IMR-90 (cell line): ENCODE results near the gene GSTM3. TPM values are rescaled to one million over a fixed set of nuclear protein-coding genes. Genes with fewer than 3 reads are reported as not detected.

Experiments
- polyA plus RNA-seq, 3 experiments: library from polyadenylated mRNA; depleted of rRNA; stranded (reverse); fragments of >200 nt; gene quantifications; 2 replicates each; pipeline ENCODE4 v1.2.3, GENCODE V29; 2012; ENCODE audit warnings: low replicate concordance in 1 of 3
- total RNA-seq: library from RNA; depleted of rRNA; stranded (reverse); fragments of >200 nt; gene quantifications from 2 replicates; pipeline ENCODE4 v1.2.3, GENCODE V29; 2012; rRNA removed

Gene GSTM3
- total and polyA plus RNA-seq, 2 of the 4 experiments (the other 2 are of a cell fraction) = 102 to 131 TPM

Other genes starting within 250 kb of the GSTM3 start
- 3.6 and 5.7 TPM in 2 replicates for gene CYB561D1, start 246.9 kb downstream of the GSTM3 start, total RNA-seq
- gene CYB561D1, start 246.9 kb downstream of the GSTM3 start, polyA plus RNA-seq (2012; rRNA removed) = 5.6 and 8.1 TPM in 2 replicates
- 1.4 and 1.6 TPM in 2 replicates for gene AMIGO1, start 231.3 kb downstream of the GSTM3 start, total RNA-seq
- 1.5 TPM in 2 replicates for gene AMIGO1, start 231.3 kb downstream of the GSTM3 start, polyA plus RNA-seq (2012; rRNA removed)
- gene GPR61, start 201.2 kb downstream of the GSTM3 start, total RNA-seq = under 0.01 TPM in 1 of 2 replicates, not detected in the other
- gene GPR61, start 201.2 kb downstream of the GSTM3 start, polyA plus RNA-seq (2012; rRNA removed) = not detected in 2 replicates
- 14.9 and 25.0 TPM in 2 replicates for gene GNAI3, start 192.4 kb downstream of the GSTM3 start, total RNA-seq
- 4.8 and 5.9 TPM in 2 replicates for gene GNAI3, start 192.4 kb downstream of the GSTM3 start, polyA plus RNA-seq (2012; rRNA removed)
- 0.28 and 0.36 TPM in 2 replicates for gene GNAT2, start 121.4 kb downstream of the GSTM3 start, total RNA-seq
- 0.17 and 0.26 TPM in 2 replicates for gene GNAT2, start 121.4 kb downstream of the GSTM3 start, polyA plus RNA-seq (2012; rRNA removed)
- 50.3 and 61.5 TPM in 2 replicates for gene AMPD2, start 121.2 kb downstream of the GSTM3 start, total RNA-seq
- gene AMPD2, start 121.2 kb downstream of the GSTM3 start, polyA plus RNA-seq (2012; rRNA removed) = 103 and 116 TPM in 2 replicates
- 6.4 and 10.4 TPM in 2 replicates for gene GSTM4, start 84.9 kb downstream of the GSTM3 start, total RNA-seq
- 37.8 and 42.2 TPM in 2 replicates for gene GSTM4, start 84.9 kb downstream of the GSTM3 start, polyA plus RNA-seq (2012; rRNA removed)
- gene GSTM2, start 73.0 kb downstream of the GSTM3 start, total RNA-seq = 6.9 and 10.2 TPM in 2 replicates
- gene GSTM2, start 73.0 kb downstream of the GSTM3 start, polyA plus RNA-seq (2012; rRNA removed) = 85.5 and 93.9 TPM in 2 replicates
- gene GSTM1, start 53.2 kb downstream of the GSTM3 start, total RNA-seq = not detected in 2 replicates
- gene GSTM1, start 53.2 kb downstream of the GSTM3 start, polyA plus RNA-seq (2012; rRNA removed) = not detected in 2 replicates
- 0.28 and 0.36 TPM in 2 replicates for gene GSTM5, start 28.8 kb downstream of the GSTM3 start, total RNA-seq
- gene GSTM5, start 28.8 kb downstream of the GSTM3 start, polyA plus RNA-seq (2012; rRNA removed) = 1.2 TPM in 2 replicates
- gene EPS8L3, start 22.9 kb upstream of the GSTM3 start, total RNA-seq = not detected in 2 replicates
- gene EPS8L3, start 22.9 kb upstream of the GSTM3 start, polyA plus RNA-seq (2012; rRNA removed) = not detected in 2 replicates
- gene CSF1, start 169.8 kb upstream of the GSTM3 start, total RNA-seq = 9.4 and 14.3 TPM in 2 replicates
- 22.0 and 25.6 TPM in 2 replicates for gene CSF1, start 169.8 kb upstream of the GSTM3 start, polyA plus RNA-seq (2012; rRNA removed)
- gene AHCYL1, start 243.7 kb upstream of the GSTM3 start, total RNA-seq = 73.9 and 76.0 TPM in 2 replicates
- gene AHCYL1, start 243.7 kb upstream of the GSTM3 start, polyA plus RNA-seq (2012; rRNA removed) = 63.9 and 75.1 TPM in 2 replicates